ENCODE data around the gene OLA1. TPM values are rescaled to one million over a fixed set of nuclear protein-coding genes. Genes with fewer than 3 reads are reported as not detected.
"Not testable (repeated sequence)": the region's sequence is repeated elsewhere in the genome, so short reads cannot be mapped to it uniquely, and the experiment has no call there.

OLA1 gene
- total RNA-seq, 3 donors from 2014 or later, result 125 to 142 (median 136) TPM

GRCh38 chr2:174245628-174246027, 2.7 kb downstream of the OLA1 start:
- DNase-seq; H3K9me3 Mint-ChIP-seq; H3K4me3 Mint-ChIP-seq; ATAC-seq; H3K27me3 Mint-ChIP-seq (ENCODE audit: low read depth): not testable (repeated sequence)
- Mint-ChIP-seq H3K36me3 (ENCODE audit: insufficient read depth) (peaks cover 32% of the 10 kb centered on the region), H3K4me1 (ENCODE audit: low read depth) (peaks cover 35% of the 10 kb centered on the region)

GRCh38 chr2:174245065-174245464, 3.3 kb downstream of the OLA1 start:
- no peak for ATAC-seq
- no peak for DNase-seq
- Mint-ChIP-seq H3K4me3 (no peak overlapping the region), H3K4me1 (ENCODE audit: low read depth) (peaks cover 38% of the 10 kb centered on the region), H3K27me3 (ENCODE audit: low read depth) (no peaks in the 10 kb centered on the region), H3K9me3 (no peaks in the 10 kb centered on the region), H3K36me3 (ENCODE audit: insufficient read depth) (peaks cover 33% of the 10 kb centered on the region)

- ATAC-seq (no peak), DNase-seq (no peak)
- H3K4me1 Mint-ChIP-seq (ENCODE audit: low read depth), result peaks cover 37% of the 10 kb centered on the region
- no peak overlapping the region for H3K4me3 Mint-ChIP-seq
- no peaks in the 10 kb centered on the region for H3K9me3 Mint-ChIP-seq
- peaks cover 35% of the 10 kb centered on the region for H3K36me3 Mint-ChIP-seq (ENCODE audit: insufficient read depth)
- no peaks in the 10 kb centered on the region for H3K27me3 Mint-ChIP-seq (ENCODE audit: low read depth)
These were observed 4.5 kb downstream of the OLA1 start for GRCh38 chr2:174243812-174244211.

- Mint-ChIP-seq H3K36me3 (ENCODE audit: insufficient read depth) (peaks cover 29% of the 10 kb centered on the region), H3K4me3 (no peak overlapping the region), H3K9me3 (no peaks in the 10 kb centered on the region), H3K4me1 (ENCODE audit: low read depth) (peaks cover 29% of the 10 kb centered on the region), H3K27me3 (ENCODE audit: low read depth) (no peaks in the 10 kb centered on the region)
- ATAC-seq (no peak), DNase-seq (no peak)
These were observed 8.2 kb downstream of the OLA1 start for GRCh38 chr2:174240097-174240496.

GRCh38 chr2:174236429-174236828, 11.9 kb downstream of the OLA1 start:
- H3K36me3 Mint-ChIP-seq (ENCODE audit: insufficient read depth), result peaks cover 19% of the 10 kb centered on the region
- ATAC-seq (no peak), DNase-seq (no peak)
- no peak overlapping the region for H3K4me3 Mint-ChIP-seq
- no peaks in the 10 kb centered on the region for H3K9me3 Mint-ChIP-seq
- peaks cover 36% of the 10 kb centered on the region for H3K4me1 Mint-ChIP-seq (ENCODE audit: low read depth)
- no peaks in the 10 kb centered on the region for H3K27me3 Mint-ChIP-seq (ENCODE audit: low read depth)

- no peaks in the 10 kb centered on the region for H3K27me3 Mint-ChIP-seq (ENCODE audit: low read depth)
- DNase-seq, result no peak
- peaks cover 13% of the 10 kb centered on the region for H3K36me3 Mint-ChIP-seq (ENCODE audit: insufficient read depth)
- no peaks in the 10 kb centered on the region for H3K9me3 Mint-ChIP-seq
- peaks cover 31% of the 10 kb centered on the region for H3K4me1 Mint-ChIP-seq (ENCODE audit: low read depth)
- no peak for ATAC-seq
- no peak overlapping the region for H3K4me3 Mint-ChIP-seq
These were observed 12.7 kb downstream of the OLA1 start for GRCh38 chr2:174235680-174236079.

- H3K27me3 Mint-ChIP-seq (ENCODE audit: low read depth), result no peaks in the 10 kb centered on the region
- peaks cover 24% of the 10 kb centered on the region for H3K4me1 Mint-ChIP-seq (ENCODE audit: low read depth)
- no peak overlapping the region for H3K4me3 Mint-ChIP-seq
- no peak for ATAC-seq
- H3K36me3 Mint-ChIP-seq (ENCODE audit: insufficient read depth), result peaks cover 16% of the 10 kb centered on the region
- no peaks in the 10 kb centered on the region for H3K9me3 Mint-ChIP-seq
- DNase-seq, result no peak
These were observed 14.5 kb downstream of the OLA1 start for GRCh38 chr2:174233771-174234275.

- H3K27me3 Mint-ChIP-seq (ENCODE audit: low read depth), result no peaks in the 10 kb centered on the region
- peaks cover 9% of the 10 kb centered on the region for H3K4me1 Mint-ChIP-seq (ENCODE audit: low read depth)
- H3K4me3 Mint-ChIP-seq, result no peak overlapping the region
- H3K36me3 Mint-ChIP-seq (ENCODE audit: insufficient read depth), result peaks cover 30% of the 10 kb centered on the region
- ATAC-seq, result no peak
- no peak for DNase-seq
- H3K9me3 Mint-ChIP-seq, result no peaks in the 10 kb centered on the region
These were observed 20.6 kb downstream of the OLA1 start for GRCh38 chr2:174227748-174228147.

- H3K36me3 Mint-ChIP-seq (ENCODE audit: insufficient read depth), result peaks cover 36% of the 10 kb centered on the region
- no peak overlapping the region for H3K4me3 Mint-ChIP-seq
- H3K27me3 Mint-ChIP-seq (ENCODE audit: low read depth), result no peaks in the 10 kb centered on the region
- no peak for ATAC-seq
- peaks cover 1% of the 10 kb centered on the region for H3K4me1 Mint-ChIP-seq (ENCODE audit: low read depth)
- no peaks in the 10 kb centered on the region for H3K9me3 Mint-ChIP-seq
- no peak for DNase-seq
These were observed 23.6 kb downstream of the OLA1 start for GRCh38 chr2:174224665-174225288.

GRCh38 chr2:174224125-174224524, 24.2 kb downstream of the OLA1 start:
- no peak for ATAC-seq
- no peaks in the 10 kb centered on the region for H3K27me3 Mint-ChIP-seq (ENCODE audit: low read depth)
- no peak for DNase-seq
- H3K4me3 Mint-ChIP-seq, result no peak overlapping the region
- peaks cover 31% of the 10 kb centered on the region for H3K36me3 Mint-ChIP-seq (ENCODE audit: insufficient read depth)
- no peaks in the 10 kb centered on the region for H3K9me3 Mint-ChIP-seq
- peaks cover 1% of the 10 kb centered on the region for H3K4me1 Mint-ChIP-seq (ENCODE audit: low read depth)

GRCh38 chr2:174223388-174223787, 24.9 kb downstream of the OLA1 start:
- no peak for DNase-seq
- Mint-ChIP-seq H3K36me3 (ENCODE audit: insufficient read depth) (peaks cover 27% of the 10 kb centered on the region), H3K27me3 (ENCODE audit: low read depth) (no peaks in the 10 kb centered on the region), H3K9me3 (no peaks in the 10 kb centered on the region), H3K4me3 (no peak overlapping the region), H3K4me1 (ENCODE audit: low read depth) (peaks cover 1% of the 10 kb centered on the region)
- ATAC-seq, result no peak

GRCh38 chr2:174222154-174222553, 26.2 kb downstream of the OLA1 start:
- DNase-seq (no peak), ATAC-seq (no peak)
- H3K9me3 Mint-ChIP-seq, result no peaks in the 10 kb centered on the region
- H3K4me3 Mint-ChIP-seq, result no peak overlapping the region
- H3K36me3 Mint-ChIP-seq (ENCODE audit: insufficient read depth), result peaks cover 24% of the 10 kb centered on the region
- H3K27me3 Mint-ChIP-seq (ENCODE audit: low read depth), result no peaks in the 10 kb centered on the region
- H3K4me1 Mint-ChIP-seq (ENCODE audit: low read depth), result no peaks in the 10 kb centered on the region

GRCh38 chr2:174219321-174219720, 29.0 kb downstream of the OLA1 start:
- ATAC-seq, result no peak

GRCh38 chr2:174218773-174219172, 29.6 kb downstream of the OLA1 start:
- no peak overlapping the region for H3K4me3 Mint-ChIP-seq
- H3K27me3 Mint-ChIP-seq (ENCODE audit: low read depth), result no peaks in the 10 kb centered on the region
- peaks cover 14% of the 10 kb centered on the region for H3K36me3 Mint-ChIP-seq (ENCODE audit: insufficient read depth)
- DNase-seq, result no peak
- no peaks in the 10 kb centered on the region for H3K4me1 Mint-ChIP-seq (ENCODE audit: low read depth)
- ATAC-seq, result no peak
- H3K9me3 Mint-ChIP-seq, result no peaks in the 10 kb centered on the region

More at GRCh38 chr2:174219321-174219720, 29.0 kb downstream of the OLA1 start:
- H3K9me3 Mint-ChIP-seq, result no peaks in the 10 kb centered on the region
- no peak overlapping the region for H3K4me3 Mint-ChIP-seq
- peaks cover 14% of the 10 kb centered on the region for H3K36me3 Mint-ChIP-seq (ENCODE audit: insufficient read depth)
- H3K4me1 Mint-ChIP-seq (ENCODE audit: low read depth), result no peaks in the 10 kb centered on the region
- no peaks in the 10 kb centered on the region for H3K27me3 Mint-ChIP-seq (ENCODE audit: low read depth)
- DNase-seq, result no peak

GRCh38 chr2:174217869-174218268, 30.5 kb downstream of the OLA1 start:
- no peak for ATAC-seq
- H3K36me3 Mint-ChIP-seq (ENCODE audit: insufficient read depth), result peaks cover 12% of the 10 kb centered on the region
- DNase-seq, result no peak
- no peaks in the 10 kb centered on the region for H3K9me3 Mint-ChIP-seq
- no peaks in the 10 kb centered on the region for H3K27me3 Mint-ChIP-seq (ENCODE audit: low read depth)
- no peaks in the 10 kb centered on the region for H3K4me1 Mint-ChIP-seq (ENCODE audit: low read depth)
- no peak overlapping the region for H3K4me3 Mint-ChIP-seq

Data from activated T-cell treated with anti-CD3 and anti-CD28 coated beads, Interleukin-2, amount 50 U/mL, for 4 hours (primary cell).